ENCODE results near the gene ADAM8.
"Not testable (repeated sequence)": the region's sequence is repeated elsewhere in the genome, so short reads cannot be mapped to it uniquely, and the experiment has no call there.

The ADAM8 gene

GRCh38 chr10:133247681-133248333 lies 28.9 kb downstream of the ADAM8 start:
- no peak for DNase-seq

- DNase-seq, result no peak
Measured at GRCh38 chr10:133246236-133246626, 30.4 kb downstream of the ADAM8 start.

GRCh38 chr10:133245439-133246235 lies 31.0 kb downstream of the ADAM8 start:
- DNase-seq, result no peak

- no peak for DNase-seq
Measured at GRCh38 chr10:133243593-133243992, 33.1 kb downstream of the ADAM8 start.

- DNase-seq, result no peak
Measured at GRCh38 chr10:133242611-133243356, 33.9 kb downstream of the ADAM8 start.

- no peak for DNase-seq
Measured at GRCh38 chr10:133241501-133242205, 35.0 kb downstream of the ADAM8 start.

- DNase-seq, result no peak
Measured at GRCh38 chr10:133239990-133240389, 36.7 kb downstream of the ADAM8 start.

GRCh38 chr10:133238466-133238804 lies 38.2 kb downstream of the ADAM8 start:
- DNase-seq, result no peak

GRCh38 chr10:133237588-133238465 lies 38.8 kb downstream of the ADAM8 start, which contains the start of gene VENTX:
TSS of gene VENTX (plus strand) at chr10:133237855. CDS start at chr10:133237915, 60 bp downstream.
- DNase-seq, result no peak

GRCh38 chr10:133237241-133237587 lies 39.5 kb downstream of the ADAM8 start:
- no peak for DNase-seq

- no peak for DNase-seq
Measured at GRCh38 chr10:133236401-133237240, 40.0 kb downstream of the ADAM8 start.

GRCh38 chr10:133235932-133236331 lies 40.7 kb downstream of the ADAM8 start:
- no peak for DNase-seq

- DNase-seq, result no peak
Measured at GRCh38 chr10:133235265-133235855, 41.3 kb downstream of the ADAM8 start.

- not testable (repeated sequence) for DNase-seq
Measured at GRCh38 chr10:133234796-133235195, 41.9 kb downstream of the ADAM8 start.

GRCh38 chr10:133231946-133232574 lies 44.6 kb downstream of the ADAM8 start:
- no peak for DNase-seq

- DNase-seq, result no peak
Measured at GRCh38 chr10:133231244-133231945, 45.3 kb downstream of the ADAM8 start.

GRCh38 chr10:133230387-133231195 lies 46.1 kb downstream of the ADAM8 start:
- peak; percentile 19 for DNase-seq

- no peak for DNase-seq
Measured at GRCh38 chr10:133230044-133230361, 46.7 kb downstream of the ADAM8 start, which contains the start of gene UTF1. TSS of gene UTF1 (plus strand) at chr10:133230217. CDS start at chr10:133230289, 72 bp downstream.

Measured in CD4-positive, alpha-beta T cell treated with Interleukin-12 subunit alpha and Interleukin-12 subunit beta, for 1 hour (primary cell).